ENCODE measurements around the gene ZNRF1. TPM values are rescaled to one million over a fixed set of nuclear protein-coding genes. Genes with fewer than 3 reads are reported as not detected.

ZNRF1 gene
- total RNA-seq, 1 experiment from 2014 or later: 52.3 TPM

DNA sequence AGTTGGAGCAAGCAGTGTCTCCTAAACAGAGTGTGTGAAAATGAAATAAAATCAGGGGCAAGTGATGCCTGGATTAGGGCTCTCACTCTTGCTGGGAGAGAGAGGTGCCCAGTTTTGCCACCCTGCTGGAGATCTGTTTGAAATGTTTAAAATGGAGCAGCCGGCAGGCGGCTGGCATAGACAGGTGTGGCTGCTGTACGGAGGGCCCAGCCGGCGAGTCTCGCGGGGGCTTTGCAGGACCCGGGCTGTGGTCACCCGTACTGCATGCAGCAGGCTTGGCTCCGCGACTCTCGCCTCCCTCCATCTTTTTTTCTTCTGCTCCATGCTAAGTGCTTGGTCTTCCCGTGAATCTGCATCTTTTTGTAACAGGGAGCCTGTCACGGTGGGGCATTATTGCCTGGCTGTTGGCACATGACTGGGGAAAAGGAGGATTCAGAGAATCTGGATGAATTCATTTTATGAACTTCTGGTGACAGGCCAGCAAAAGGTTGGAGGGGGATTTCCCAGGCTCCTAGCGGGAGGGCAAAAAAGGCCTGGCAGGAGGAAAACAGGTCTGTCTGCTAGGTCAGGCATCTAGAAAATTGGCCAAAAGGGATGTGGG lies 1.8 kb downstream of the ZNRF1 start:
- CTCF ChIA-PET: no interaction called here
- DNase-seq (ENCODE audit: low read depth, low spot score) (no peak), ATAC-seq (peak; percentile 13; the same call in 1 of the 2 replicates)
- in situ Hi-C loops (cut with HindIII; ENCODE audit: low pct_unique_long_range_greater_than_20kb, low sequenced_read_pairs): no loop called here
- Histone ChIP-seq H3K4me1 (ENCODE audit: control insufficient read depth, insufficient read depth, low read length) (peaks cover 22% of the 10 kb centered on the region), H3K9me3 (ENCODE audit: control insufficient read depth, insufficient read depth, low read depth, low read length) (no peaks in the 10 kb centered on the region), H3K36me3 (ENCODE audit: control insufficient read depth, insufficient read depth, low read length) (no peaks in the 10 kb centered on the region), H3K4me3 (ENCODE audit: low read depth in 2 of 2, low read length in 2 of 2) (peak overlapping the region; percentile 76 to 83), H3K27ac (ENCODE audit: low read length) (peak overlapping the region; percentile 79), H3K27me3 (ENCODE audit: control insufficient read depth, insufficient read depth, low read length) (no peaks in the 10 kb centered on the region)
- no TSS peak for BruUV-seq (replicated peaks)
- intact Hi-C loops (cut with micrococcal nuclease; ENCODE audit: unreplicated experiment): no loop called here
- TF ChIP-seq SIN3A (IDR thresholded peaks at IDR 0.05; ENCODE audit: borderline replicate concordance, insufficient read depth, low read depth, low read length): no peak
- no peak for TF ChIP-seq POLR2AphosphoS5 (IDR thresholded peaks at IDR 0.05; ENCODE audit: low read depth, low read length)
- TF ChIP-seq, protein P1, sequence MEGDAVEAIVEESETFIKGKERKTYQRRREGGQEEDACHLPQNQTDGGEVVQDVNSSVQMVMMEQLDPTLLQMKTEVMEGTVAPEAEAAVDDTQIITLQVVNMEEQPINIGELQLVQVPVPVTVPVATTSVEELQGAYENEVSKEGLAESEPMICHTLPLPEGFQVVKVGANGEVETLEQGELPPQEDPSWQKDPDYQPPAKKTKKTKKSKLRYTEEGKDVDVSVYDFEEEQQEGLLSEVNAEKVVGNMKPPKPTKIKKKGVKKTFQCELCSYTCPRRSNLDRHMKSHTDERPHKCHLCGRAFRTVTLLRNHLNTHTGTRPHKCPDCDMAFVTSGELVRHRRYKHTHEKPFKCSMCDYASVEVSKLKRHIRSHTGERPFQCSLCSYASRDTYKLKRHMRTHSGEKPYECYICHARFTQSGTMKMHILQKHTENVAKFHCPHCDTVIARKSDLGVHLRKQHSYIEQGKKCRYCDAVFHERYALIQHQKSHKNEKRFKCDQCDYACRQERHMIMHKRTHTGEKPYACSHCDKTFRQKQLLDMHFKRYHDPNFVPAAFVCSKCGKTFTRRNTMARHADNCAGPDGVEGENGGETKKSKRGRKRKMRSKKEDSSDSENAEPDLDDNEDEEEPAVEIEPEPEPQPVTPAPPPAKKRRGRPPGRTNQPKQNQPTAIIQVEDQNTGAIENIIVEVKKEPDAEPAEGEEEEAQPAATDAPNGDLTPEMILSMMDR (IDR thresholded peaks at IDR 0.05): no peak
- TF ChIP-seq, protein P2, sequence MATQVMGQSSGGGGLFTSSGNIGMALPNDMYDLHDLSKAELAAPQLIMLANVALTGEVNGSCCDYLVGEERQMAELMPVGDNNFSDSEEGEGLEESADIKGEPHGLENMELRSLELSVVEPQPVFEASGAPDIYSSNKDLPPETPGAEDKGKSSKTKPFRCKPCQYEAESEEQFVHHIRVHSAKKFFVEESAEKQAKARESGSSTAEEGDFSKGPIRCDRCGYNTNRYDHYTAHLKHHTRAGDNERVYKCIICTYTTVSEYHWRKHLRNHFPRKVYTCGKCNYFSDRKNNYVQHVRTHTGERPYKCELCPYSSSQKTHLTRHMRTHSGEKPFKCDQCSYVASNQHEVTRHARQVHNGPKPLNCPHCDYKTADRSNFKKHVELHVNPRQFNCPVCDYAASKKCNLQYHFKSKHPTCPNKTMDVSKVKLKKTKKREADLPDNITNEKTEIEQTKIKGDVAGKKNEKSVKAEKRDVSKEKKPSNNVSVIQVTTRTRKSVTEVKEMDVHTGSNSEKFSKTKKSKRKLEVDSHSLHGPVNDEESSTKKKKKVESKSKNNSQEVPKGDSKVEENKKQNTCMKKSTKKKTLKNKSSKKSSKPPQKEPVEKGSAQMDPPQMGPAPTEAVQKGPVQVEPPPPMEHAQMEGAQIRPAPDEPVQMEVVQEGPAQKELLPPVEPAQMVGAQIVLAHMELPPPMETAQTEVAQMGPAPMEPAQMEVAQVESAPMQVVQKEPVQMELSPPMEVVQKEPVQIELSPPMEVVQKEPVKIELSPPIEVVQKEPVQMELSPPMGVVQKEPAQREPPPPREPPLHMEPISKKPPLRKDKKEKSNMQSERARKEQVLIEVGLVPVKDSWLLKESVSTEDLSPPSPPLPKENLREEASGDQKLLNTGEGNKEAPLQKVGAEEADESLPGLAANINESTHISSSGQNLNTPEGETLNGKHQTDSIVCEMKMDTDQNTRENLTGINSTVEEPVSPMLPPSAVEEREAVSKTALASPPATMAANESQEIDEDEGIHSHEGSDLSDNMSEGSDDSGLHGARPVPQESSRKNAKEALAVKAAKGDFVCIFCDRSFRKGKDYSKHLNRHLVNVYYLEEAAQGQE (IDR thresholded peaks at IDR 0.05; ENCODE audit: insufficient read depth in 1 of 2, low read depth in 2 of 2, low read length in 1 of 2): no peak
- no peak for TF ChIP-seq TCF7L2 (IDR thresholded peaks at IDR 0.05; ENCODE audit: low read depth, low read length)
- POLR2A ChIA-PET: no interaction called here

DNA sequence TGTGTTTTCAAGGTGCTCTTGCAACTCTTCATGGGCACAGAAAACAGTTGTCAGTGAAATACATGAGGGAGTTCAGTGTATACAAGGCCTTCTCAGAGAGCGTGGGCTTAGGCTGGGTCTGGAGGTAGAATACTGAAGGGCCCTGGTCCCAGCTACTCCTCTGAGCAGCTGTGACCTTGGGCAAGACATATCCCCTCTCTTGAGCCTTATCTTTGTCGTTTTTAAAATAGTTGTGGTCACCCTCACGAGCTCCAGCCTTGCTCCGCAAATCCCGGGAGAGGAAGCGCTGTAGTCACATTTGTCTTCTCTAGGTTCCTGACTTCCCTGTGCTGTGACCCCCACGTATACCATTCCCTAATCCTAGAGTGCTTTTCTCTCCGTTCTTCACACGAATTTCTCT lies 3.6 kb downstream of the ZNRF1 start:
- no peak overlapping the region for H3K4me3 ChIP-seq (ENCODE audit: low read depth in 2 of 2, low read length in 2 of 2)
- no peaks in the 10 kb centered on the region for H3K36me3 ChIP-seq (ENCODE audit: control insufficient read depth, insufficient read depth, low read length)
- ChIA-PET POLR2A (no interaction called here), CTCF (no interaction called here)
- DNase-seq (ENCODE audit: low read depth, low spot score) (no peak), ATAC-seq (no peak)
- peaks cover 22% of the 10 kb centered on the region for H3K4me1 ChIP-seq (ENCODE audit: control insufficient read depth, insufficient read depth, low read length)
- BruUV-seq (replicated peaks): no TSS peak
- H3K27me3 ChIP-seq (ENCODE audit: control insufficient read depth, insufficient read depth, low read length): no peaks in the 10 kb centered on the region
- no peak for TF ChIP-seq TCF7L2 (IDR thresholded peaks at IDR 0.05; ENCODE audit: low read depth, low read length)
- TF ChIP-seq, protein P2 (IDR thresholded peaks at IDR 0.05; ENCODE audit: insufficient read depth in 1 of 2, low read depth in 2 of 2, low read length in 1 of 2): no peak
- TF ChIP-seq, protein P1 (IDR thresholded peaks at IDR 0.05): no peak
- H3K9me3 ChIP-seq (ENCODE audit: control insufficient read depth, insufficient read depth, low read depth, low read length): no peaks in the 10 kb centered on the region
- intact Hi-C loops (cut with micrococcal nuclease; ENCODE audit: unreplicated experiment): no loop called here
- 0 out of 2 replicates have a peak overlapping the region, but pooled peaks have one; percentile 12 for H3K27ac ChIP-seq (ENCODE audit: low read length)
- in situ Hi-C loops (cut with HindIII; ENCODE audit: low pct_unique_long_range_greater_than_20kb, low sequenced_read_pairs): no loop called here
